NCI-H82 treated with DMSO at 0.1 percent for 48 hours (cell line): ENCODE data around the gene UBP1.
"Not testable (repeated sequence)": the region's sequence is repeated elsewhere in the genome, so short reads cannot be mapped to it uniquely, and the experiment has no call there.

Source experiments
- DNase-seq: peaks from one replicate; lab custom pipeline; 2025; ENCODE audit not compliant: unreplicated experiment; lab: John Stamatoyannopoulos, UW

Gene UBP1

DNA sequence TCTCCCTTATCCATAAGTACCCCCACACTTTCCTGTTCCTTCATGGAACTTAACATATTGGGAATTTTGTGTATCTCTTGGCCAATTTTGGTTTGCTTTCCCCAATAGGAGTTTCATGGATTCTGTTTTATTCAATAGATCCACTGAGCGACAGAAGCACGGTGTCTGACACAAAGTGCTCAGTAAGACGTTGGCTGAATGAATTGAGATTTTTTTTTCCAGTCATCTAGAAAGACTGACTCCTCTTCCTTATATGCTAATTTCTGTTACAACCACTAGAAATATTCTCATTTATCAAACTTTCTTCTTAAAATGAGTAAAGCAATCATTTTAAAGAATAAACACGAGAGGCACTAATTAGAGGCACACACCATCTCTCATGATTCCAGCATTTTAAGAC is 48.1 kb downstream of the UBP1 start:
- DNase-seq: no peak

GRCh38 chr3:33391255-33391995 is 48.8 kb downstream of the UBP1 start:
- no peak for DNase-seq

DNA sequence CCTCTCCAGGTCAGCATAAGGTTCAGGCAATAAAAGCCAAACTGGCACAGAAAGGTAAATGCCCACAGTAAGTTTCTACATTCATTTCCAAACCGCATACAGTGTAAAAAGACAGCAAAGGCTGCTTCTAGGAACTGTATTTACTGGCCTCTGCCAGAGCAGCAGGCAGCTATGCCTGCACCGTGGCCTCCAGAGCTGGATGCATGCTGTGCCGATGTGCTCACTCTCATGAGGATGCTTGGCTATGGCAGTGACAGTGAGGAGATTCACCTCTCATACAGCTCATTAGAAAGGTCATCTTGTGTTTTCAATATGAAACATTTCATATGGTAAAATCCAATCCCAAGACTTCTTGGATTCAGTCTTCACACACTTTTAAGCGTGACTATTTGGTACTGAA is 50.3 kb downstream of the UBP1 start:
- no peak for DNase-seq

- no peak for DNase-seq
Observed at GRCh38 chr3:33388374-33389100, 51.7 kb downstream of the UBP1 start.

DNA sequence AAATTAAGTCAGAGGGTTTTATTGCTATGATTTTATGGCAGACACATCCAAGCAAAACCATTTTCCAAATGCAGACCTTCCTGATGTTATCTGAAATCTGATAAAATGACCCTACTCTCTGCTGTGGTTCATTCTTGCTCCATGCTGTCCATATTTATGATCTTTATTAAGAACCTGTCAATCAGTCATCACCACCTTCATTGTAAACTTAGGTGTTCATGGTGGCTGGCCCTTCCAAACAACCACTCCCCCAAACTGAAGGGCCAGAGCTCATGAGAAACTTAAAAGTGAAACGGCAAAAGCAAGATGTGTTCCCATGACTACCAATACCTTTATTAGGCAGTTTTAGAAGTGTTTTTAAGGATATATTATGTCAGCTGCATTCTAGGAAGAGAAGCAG is 53.6 kb downstream of the UBP1 start:
- no peak for DNase-seq

DNA sequence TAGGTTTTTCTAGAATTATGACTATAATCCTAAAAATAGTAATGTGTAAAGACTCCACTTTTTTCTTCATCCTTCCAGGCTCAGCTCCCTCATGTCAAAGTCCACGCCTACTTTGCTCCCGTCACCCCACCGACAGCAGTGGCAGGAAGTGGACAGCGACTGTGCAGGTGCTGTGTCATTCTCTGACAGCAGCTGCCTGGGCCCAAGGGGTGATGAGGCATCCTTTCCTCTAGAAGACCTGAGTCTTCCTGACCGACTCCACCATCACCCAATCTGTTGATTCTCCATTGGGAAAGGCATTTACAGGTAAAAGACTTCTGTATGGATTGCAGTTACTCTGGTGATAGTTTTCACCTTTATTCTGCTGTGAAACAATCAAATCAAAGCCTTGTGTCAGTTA is 54.8 kb downstream of the UBP1 start:
- DNase-seq: no peak

GRCh38 chr3:33383951-33384350 is 56.3 kb downstream of the UBP1 start:
- DNase-seq: no peak

GRCh38 chr3:33380653-33381052 is 59.6 kb downstream of the UBP1 start:
- DNase-seq: no peak

DNA sequence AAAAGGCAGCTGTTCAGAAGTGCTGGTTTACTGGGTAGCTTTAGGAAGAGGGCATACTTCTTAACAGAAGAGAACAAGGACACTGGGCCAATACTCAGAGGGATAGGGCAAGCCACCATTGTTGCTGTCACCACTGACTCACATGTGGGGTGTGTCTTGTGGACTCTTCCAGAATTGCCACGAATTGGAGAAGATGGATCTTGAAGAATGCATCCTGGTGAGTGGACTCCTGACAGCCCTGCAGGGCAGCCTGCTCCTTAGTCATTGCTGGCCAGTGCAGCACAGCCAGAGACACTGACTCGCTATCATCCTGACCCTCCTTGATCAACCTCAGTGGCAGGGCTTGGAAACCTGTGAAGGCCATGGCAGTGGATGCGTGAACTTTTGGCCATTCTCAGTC is 62.3 kb downstream of the UBP1 start:
- DNase-seq: no peak

- DNase-seq: no peak
Observed at GRCh38 chr3:33377489-33377888, 62.7 kb downstream of the UBP1 start.

DNA sequence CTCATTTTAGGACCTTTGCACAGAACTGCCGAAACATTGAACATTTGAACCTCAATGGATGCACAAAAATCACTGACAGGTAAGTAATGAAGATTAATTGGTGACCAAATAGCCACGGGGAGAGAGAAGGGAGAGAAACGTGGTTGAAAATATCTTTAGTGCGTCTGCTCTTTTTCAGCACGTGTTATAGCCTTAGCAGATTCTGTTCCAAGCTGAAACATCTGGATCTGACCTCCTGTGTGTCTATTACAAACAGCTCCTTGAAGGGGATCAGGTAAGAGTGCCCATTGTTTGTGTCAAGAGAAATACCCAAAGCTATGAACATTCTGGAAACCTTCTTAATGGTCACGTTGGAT is 67.1 kb downstream of the UBP1 start:
- DNase-seq: no peak

GRCh38 chr3:33372218-33373081 is 67.8 kb downstream of the UBP1 start:
- no peak for DNase-seq

DNA sequence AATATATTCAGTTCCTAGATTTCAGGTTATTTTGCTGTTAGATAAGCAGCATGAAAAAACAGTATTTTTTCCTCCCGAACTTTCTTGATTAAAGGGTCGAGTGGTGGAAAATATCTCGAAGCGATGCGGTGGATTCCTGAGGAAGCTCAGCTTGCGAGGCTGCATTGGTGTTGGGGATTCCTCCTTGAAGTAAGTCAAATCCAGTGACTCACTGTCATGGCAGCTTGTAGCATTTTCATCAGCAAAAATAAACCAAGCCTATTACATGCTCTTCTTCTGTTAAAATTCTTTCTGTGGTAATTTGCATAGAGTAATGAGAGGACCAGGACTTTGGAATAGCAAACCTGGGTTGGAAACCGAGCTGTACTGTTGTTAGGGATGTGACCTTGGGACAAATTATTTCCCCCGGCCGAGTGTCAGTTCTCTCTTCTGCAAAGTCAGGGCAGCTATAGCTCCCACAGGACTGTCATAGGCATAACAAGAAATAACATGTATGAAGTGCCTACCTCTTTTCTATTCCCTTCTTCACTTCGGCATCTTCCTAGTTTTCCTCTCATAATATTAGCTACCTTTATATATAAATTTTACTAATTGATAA is 75.6 kb downstream of the UBP1 start:
- no peak for DNase-seq

GRCh38 chr3:33364060-33364459 is 76.1 kb downstream of the UBP1 start:
- no peak for DNase-seq

- DNase-seq: no peak
Observed at GRCh38 chr3:33363113-33363800, 76.9 kb downstream of the UBP1 start.

DNA sequence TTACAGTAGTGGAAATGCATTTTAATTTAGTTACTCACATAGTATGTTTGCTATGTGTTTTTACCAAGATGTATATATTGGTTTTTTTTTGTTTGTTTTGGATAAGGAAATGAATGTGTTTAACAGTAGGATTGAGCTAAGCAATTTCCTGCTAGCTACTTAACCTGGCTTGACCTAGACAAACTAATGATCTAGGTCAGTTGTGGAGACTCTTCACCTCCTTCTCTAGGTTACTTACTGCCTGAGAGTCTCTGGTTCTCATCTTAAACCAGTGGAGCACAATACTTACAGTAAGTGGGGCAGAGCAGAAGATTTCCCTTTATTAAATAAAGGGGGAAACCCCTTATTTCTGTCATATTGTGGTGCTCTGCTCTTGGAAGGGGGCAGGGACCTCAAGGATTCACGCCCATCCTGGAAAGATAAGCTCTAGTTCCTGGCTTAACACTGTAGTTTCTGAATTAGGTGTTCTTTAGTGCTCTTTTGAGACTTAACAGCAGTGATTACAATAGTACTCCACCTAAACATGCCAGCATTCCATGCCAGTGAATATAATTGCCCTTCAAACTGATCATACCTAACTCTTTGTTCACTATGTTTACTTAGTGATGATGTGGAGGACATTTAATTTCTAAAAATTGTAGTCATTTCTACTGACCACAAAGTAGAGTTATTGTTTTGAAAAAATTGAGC is 79.9 kb downstream of the UBP1 start:
- no peak for DNase-seq

DNA sequence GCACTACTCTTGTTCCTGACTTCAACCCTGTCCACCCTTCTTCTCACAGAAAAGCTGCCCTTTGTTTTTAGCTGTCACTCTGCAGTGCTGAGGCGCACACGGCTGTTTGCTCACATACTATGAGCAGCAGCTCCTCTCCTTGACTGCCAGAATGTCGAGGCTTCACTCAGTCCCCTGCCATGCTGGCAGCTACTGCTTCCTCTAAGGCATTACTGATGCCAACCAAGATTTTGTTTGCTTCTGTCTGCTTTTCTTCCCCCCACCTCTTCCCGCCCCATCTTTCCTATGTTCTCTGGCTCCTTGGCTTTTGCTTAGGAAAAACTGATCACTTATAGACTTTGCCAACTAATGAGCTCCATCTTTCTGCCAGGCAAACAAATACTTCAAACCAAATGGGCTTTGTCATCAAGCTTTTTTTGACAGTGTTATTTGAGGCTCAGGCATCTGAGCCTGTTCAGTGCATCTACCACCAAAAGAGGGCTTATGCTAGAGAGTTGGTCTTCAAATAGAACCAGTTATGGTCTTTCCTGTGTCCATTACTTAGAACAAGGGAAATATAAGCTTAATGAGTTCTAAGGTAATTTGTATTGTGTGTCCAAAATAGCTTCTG is 81.9 kb downstream of the UBP1 start:
- DNase-seq: no peak

GRCh38 chr3:33355611-33356010 is 84.6 kb downstream of the UBP1 start:
- no peak for DNase-seq

GRCh38 chr3:33339758-33340157 is 100.4 kb downstream of the UBP1 start:
- no peak for DNase-seq

GRCh38 chr3:33338936-33339465 is 101.2 kb downstream of the UBP1 start:
- DNase-seq: not testable (repeated sequence)
